WTC11 (cell line): ENCODE data around the gene ZDHHC14. TPM values are rescaled to one million over a fixed set of nuclear protein-coding genes. Genes with fewer than 3 reads are reported as not detected.

Experiments
- AR ChIP-seq: fragments of 250-450 bp; sonication (Bioruptor Pico); IDR thresholded peaks from 2 replicates; pipeline ENCODE4 v1.9.0; 2021; ENCODE audit warnings: mild to moderate bottlenecking
- ATF2 ChIP-seq: sonication (generic); formaldehyde crosslinking; IDR thresholded peaks from 2 replicates; pipeline ENCODE4 v1.8.1; 2022; ENCODE audit warnings: low read depth, missing genetic modification reagents, borderline replicate concordance
- ATF6 ChIP-seq: sonication (generic); formaldehyde crosslinking; IDR thresholded peaks from 2 replicates; pipeline ENCODE4 v1.8.1; 2023; ENCODE audit warnings: mild to moderate bottlenecking, missing genetic modification reagents
- CTCF ChIP-seq: fragments of 200-600 bp; IDR thresholded peaks from 2 replicates; pipeline ENCODE4 v1.8.0; 2022; ENCODE audit warnings: antibody characterized with exemption
- GRHL2 ChIP-seq: fragments of 250-450 bp; sonication (Bioruptor Pico); IDR thresholded peaks from 2 replicates; pipeline ENCODE4 v1.8.0; 2022; ENCODE audit warnings: mild to moderate bottlenecking, moderate library complexity; ENCODE audit not compliant: insufficient replicate concordance, severe bottlenecking
- GTF2I ChIP-seq: fragments of 250-450 bp; sonication (Bioruptor Pico); conservative IDR thresholded peaks from 2 replicates; pipeline ENCODE4 v1.4.0; 2021; ENCODE audit warnings: mild to moderate bottlenecking
- TEAD1 ChIP-seq: sonication (generic); formaldehyde crosslinking; IDR thresholded peaks from 2 replicates; pipeline ENCODE4 v1.8.0; 2022; ENCODE audit warnings: mild to moderate bottlenecking, missing genetic modification reagents
- TEAD4 ChIP-seq: sonication (generic); formaldehyde crosslinking; IDR thresholded peaks from 2 replicates; pipeline ENCODE4 v1.8.0; 2022; ENCODE audit warnings: mild to moderate bottlenecking, missing genetic modification reagents
- TP53 ChIP-seq: sonication (generic); formaldehyde crosslinking; IDR thresholded peaks from 2 replicates; pipeline ENCODE4 v1.8.1; 2023; ENCODE audit warnings: mild to moderate bottlenecking, missing genetic modification reagents
- USF2 ChIP-seq: sonication (generic); formaldehyde crosslinking; IDR thresholded peaks from 2 replicates; pipeline ENCODE4 v1.8.1; 2023; ENCODE audit warnings: mild to moderate bottlenecking, missing genetic modification reagents, moderate library complexity
- ZNF263 ChIP-seq: sonication (generic); formaldehyde crosslinking; IDR thresholded peaks from 2 replicates; pipeline ENCODE4 v1.8.1; 2022; ENCODE audit warnings: low read depth, mild to moderate bottlenecking, moderate library complexity, missing genetic modification reagents
- ZNF281 ChIP-seq: sonication (generic); formaldehyde crosslinking; IDR thresholded peaks from 2 replicates; pipeline ENCODE4 v1.8.0; 2023; ENCODE audit warnings: mild to moderate bottlenecking, missing genetic modification reagents
- ZNF416 ChIP-seq: fragments of 250-450 bp; sonication (Bioruptor Pico); IDR thresholded peaks from 2 replicates; pipeline ENCODE4 v1.9.0; 2021; ENCODE audit warnings: mild to moderate bottlenecking, inconsistent platforms
- ZNF423 ChIP-seq: fragments of 250-450 bp; sonication (Bioruptor Pico); IDR thresholded peaks from 2 replicates; pipeline ENCODE4 v2.1.2; 2022; ENCODE audit warnings: mild to moderate bottlenecking, moderate library complexity
- total RNA-seq: library from RNA; stranded (reverse); gene quantifications from 3 replicates; pipeline ENCODE4 v1.2.3, GENCODE V29; 2021

The ZDHHC14 gene
- total RNA-seq, 1 experiment from 2014 or later: 6.6 TPM

- TF ChIP-seq ZNF281 (CRISPR knock-in tag) (no peak), GTF2I (CRISPR knock-in tag) (no peak), AR (CRISPR knock-in tag) (no peak), ZNF263 (CRISPR knock-in tag) (no peak), TP53 (no peak), CTCF (no peak), TEAD1 (CRISPR knock-in tag) (no peak), GRHL2 (CRISPR knock-in tag) (no peak), ATF6 (CRISPR knock-in tag) (no peak), USF2 (CRISPR knock-in tag) (no peak), TEAD4 (CRISPR knock-in tag) (no peak), ATF2 (CRISPR knock-in tag) (no peak), ZNF423 (no peak), ZNF416 (no peak)
These were observed 8.3 kb upstream of the ZDHHC14 start (continued) for GRCh38 chr6:157372501-157373280.
